PC-3 (cell line): ENCODE data around the gene CCNE1.

Experiments
- EZH2 ChIP-seq: fragments of 300-600 bp; sonication (generic); IDR thresholded peaks from one replicate; pipeline ENCODE4 v1.6.1; 2017; ENCODE audit warnings: antibody characterized with exemption, mild to moderate bottlenecking, low read length; ENCODE audit not compliant: unreplicated experiment
- EZH2phosphoT487 ChIP-seq: fragments of 300-600 bp; sonication (generic); IDR thresholded peaks from 2 replicates; pipeline ENCODE4 v1.6.1; 2018; ENCODE audit warnings: mild to moderate bottlenecking, antibody characterized with exemption, low read length, borderline replicate concordance
- TF ChIP-seq, protein P1 (sequence below): fragments of 300-600 bp; sonication (generic); conservative IDR thresholded peaks from 2 replicates; pipeline ENCODE4 v1.5.1; 2017; ENCODE audit warnings: antibody characterized with exemption, low read depth, mild to moderate bottlenecking, low read length

GRCh38 chr19:29782260-29782580 lies 29.6 kb upstream of the CCNE1 start:
- TF ChIP-seq, protein P1, sequence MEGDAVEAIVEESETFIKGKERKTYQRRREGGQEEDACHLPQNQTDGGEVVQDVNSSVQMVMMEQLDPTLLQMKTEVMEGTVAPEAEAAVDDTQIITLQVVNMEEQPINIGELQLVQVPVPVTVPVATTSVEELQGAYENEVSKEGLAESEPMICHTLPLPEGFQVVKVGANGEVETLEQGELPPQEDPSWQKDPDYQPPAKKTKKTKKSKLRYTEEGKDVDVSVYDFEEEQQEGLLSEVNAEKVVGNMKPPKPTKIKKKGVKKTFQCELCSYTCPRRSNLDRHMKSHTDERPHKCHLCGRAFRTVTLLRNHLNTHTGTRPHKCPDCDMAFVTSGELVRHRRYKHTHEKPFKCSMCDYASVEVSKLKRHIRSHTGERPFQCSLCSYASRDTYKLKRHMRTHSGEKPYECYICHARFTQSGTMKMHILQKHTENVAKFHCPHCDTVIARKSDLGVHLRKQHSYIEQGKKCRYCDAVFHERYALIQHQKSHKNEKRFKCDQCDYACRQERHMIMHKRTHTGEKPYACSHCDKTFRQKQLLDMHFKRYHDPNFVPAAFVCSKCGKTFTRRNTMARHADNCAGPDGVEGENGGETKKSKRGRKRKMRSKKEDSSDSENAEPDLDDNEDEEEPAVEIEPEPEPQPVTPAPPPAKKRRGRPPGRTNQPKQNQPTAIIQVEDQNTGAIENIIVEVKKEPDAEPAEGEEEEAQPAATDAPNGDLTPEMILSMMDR = no peak
- TF ChIP-seq EZH2 (no peak), EZH2phosphoT487 (no peak)
